ENCODE data around the gene SMS.

SMS gene

GRCh38 chrX:21985332-21985777 lies 44.8 kb downstream of the SMS start:
- peak; percentile 36 to 79 for DNase-seq

GRCh38 chrX:21986596-21986995 lies 46.1 kb downstream of the SMS start:
- DNase-seq: no peak

GRCh38 chrX:21989384-21989783 lies 48.9 kb downstream of the SMS start:
- peak; percentile 74 to 89 for DNase-seq

DNA sequence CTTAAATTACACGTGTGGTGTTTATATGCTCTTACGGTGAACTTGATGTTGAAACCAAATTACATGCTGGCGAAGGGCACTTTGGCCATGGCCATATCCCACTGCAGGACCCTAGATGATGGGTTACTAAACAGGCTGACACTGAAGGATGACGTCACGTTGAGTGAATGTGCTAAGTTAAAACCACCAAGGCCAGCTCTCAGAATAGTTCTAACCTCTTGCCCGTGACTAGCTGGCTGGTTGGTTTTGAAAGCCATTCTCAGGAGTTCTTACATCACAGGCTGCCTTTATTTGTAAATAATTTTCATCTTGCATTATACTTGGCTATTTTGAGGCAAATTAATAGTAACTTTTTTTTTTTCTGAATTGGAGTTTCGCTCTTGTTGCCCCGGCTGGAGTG lies 50.3 kb downstream of the SMS start:
- peak; percentile 61 to 73 for DNase-seq

- DNase-seq: no peak
Observed at GRCh38 chrX:21991504-21991903, 51.0 kb downstream of the SMS start.

DNA sequence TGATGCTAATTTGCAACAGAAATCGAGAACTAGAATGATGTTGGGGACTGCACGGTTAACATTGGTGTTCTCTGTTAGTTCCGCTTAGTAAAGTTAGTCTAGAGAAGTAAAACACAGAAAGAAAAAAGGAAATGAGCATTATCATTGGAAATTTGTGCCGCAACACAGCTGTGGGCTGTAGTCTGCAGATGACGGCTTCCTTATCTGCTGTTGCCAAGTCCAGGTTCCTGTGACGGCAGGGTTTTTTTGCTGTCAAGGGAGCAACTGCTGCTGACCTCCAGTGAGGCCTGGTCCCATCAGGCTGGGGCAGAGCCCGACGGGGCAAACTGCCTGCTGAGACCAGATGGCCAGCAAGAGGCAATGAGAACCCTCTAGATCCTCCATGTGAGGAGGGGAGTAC lies 52.8 kb downstream of the SMS start:
- DNase-seq: peak; percentile 71 to 77

GRCh38 chrX:21996872-21997455 lies 56.5 kb downstream of the SMS start:
- DNase-seq: peak; percentile 73 to 80

- no peak for DNase-seq
Observed at GRCh38 chrX:21998037-21998436, 57.5 kb downstream of the SMS start.

- no peak for DNase-seq
Observed at GRCh38 chrX:22004866-22005265, 64.4 kb downstream of the SMS start.

GRCh38 chrX:22012051-22012450 lies 71.5 kb downstream of the SMS start:
- DNase-seq: no peak

DNA sequence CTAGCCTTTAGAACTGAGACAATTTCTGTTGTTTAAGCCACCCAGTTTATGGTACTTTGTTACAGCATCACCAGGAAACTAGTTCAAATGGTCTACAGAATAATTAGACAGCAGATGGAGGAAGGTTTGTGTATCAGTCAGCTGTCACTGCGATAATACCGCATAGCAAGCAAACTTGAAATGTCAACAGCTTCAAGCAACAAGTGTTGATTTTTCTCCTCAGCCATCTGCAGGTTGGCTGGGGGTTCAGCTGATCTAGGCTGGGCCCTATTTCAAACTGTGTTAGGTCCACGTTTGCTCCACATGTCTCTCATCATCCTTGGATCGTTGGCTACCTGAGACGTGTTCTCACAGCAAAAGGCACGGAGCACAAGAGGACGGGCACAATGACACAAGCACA lies 72.4 kb downstream of the SMS start:
- no peak for DNase-seq

GRCh38 chrX:22015139-22015750 lies 74.7 kb downstream of the SMS start:
- no peak for DNase-seq

DNA sequence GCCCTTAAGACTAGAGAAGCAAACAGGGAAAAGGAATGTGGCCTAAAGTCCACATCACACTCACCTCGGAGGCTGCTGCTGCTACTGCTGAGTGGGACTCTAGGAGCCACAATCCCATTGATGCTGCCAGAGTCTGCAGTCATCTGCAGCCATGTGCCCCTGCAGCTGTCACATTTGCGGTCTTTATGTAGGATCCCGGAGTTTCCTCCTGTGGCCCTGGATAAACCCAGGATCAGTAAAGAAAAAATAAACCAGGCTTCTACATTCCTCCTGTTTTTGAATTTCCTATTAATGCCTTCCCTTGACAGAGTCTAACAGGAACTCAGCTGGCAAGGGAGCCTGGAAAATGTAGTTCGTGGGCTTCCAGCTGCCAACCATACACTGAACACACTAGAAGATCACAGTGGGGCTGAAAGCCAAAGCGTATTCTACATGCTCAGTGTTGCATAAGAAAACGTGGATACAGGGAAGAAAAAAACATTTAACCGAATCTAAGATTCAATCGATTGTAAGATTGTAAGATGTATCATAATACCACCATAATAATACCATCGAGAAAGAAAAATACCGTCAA lies 81.3 kb downstream of the SMS start:
- no peak for DNase-seq

DNA sequence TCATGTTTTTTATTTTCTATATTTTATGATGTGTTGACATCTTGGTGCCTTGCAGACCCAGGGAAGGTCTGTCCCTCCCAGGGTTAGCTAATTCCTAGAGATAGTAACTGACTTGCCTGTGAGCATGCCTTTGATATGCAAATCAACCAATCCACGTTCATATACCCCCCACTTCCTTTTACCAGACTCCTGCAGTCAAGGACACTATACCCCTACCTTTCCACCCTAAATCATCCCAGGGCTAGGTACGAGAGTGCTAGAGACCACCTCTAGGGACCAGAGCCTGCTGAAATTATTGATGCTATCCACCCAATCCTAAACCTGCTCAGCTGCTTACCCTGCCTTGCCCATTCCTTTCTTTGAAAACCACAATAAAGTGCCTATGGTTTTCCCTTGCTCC lies 84.1 kb downstream of the SMS start:
- no peak for DNase-seq

DNA sequence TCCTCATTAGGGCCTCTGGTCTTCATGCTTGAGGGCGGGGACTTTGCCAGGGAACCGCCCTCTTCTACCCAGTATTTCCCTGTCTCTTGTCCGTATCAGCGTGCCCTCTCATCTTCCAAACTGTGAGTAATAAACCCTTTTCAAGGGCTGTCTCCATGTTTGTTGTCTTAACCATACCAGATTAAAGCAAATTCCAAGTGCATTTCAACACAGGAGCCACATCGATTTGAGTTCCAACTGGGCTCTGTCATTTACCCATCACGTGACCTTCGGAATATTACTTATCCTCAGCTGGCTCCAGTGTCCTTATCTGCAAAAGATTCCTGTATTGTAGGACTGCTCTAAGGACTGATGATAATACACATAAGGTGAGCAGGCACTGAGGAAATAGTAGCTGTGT lies 85.2 kb downstream of the SMS start:
- DNase-seq: no peak

GRCh38 chrX:22026731-22027130 lies 86.2 kb downstream of the SMS start:
- DNase-seq: no peak

DNA sequence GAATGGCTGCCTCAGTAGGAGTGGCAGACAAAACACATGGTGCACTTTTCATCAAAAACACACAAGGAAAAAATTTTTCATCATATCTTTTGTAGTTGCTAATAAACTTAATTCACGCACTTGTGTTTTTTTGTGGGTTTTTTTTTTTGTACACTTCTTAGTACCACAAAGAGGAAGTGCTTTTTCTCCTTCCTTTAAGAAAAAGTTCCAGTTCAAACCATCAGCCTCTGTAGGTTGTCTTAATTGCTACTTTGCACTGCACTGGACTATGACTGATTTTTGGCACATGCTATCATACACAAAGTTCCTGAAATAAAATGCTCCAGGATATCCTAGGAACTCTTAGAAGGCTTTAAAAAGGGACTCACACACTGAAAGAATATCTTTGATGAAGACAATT lies 91.6 kb downstream of the SMS start, which contains the start of gene PHEX:
PHEX (plus strand) TSS at position 242 of the 400 bp plus-strand sequence. CDS start 681 bp downstream, outside the sequence.
- DNase-seq: no peak

DNA sequence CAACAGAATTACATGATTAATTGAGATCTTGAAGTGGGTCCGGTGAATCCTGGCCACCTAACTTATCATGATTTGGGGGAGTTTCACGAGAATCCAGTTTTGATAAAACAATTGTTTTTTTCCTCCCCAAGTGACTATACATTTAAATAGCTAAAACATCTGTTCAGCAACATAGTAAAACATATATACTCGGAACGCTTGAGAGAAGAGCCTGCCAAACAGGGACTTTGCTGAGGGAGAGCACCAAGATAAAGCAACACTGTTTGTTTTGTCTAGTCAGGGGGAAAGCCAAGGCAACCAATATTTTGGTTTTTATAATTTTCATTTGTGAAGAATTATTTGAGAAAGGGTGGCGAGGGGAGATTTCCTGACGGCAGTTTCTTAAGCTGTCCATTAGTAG lies 92.0 kb downstream of the SMS start:
- DNase-seq: no peak

GRCh38 chrX:22033818-22034217 lies 93.3 kb downstream of the SMS start:
- DNase-seq: no peak

DNA sequence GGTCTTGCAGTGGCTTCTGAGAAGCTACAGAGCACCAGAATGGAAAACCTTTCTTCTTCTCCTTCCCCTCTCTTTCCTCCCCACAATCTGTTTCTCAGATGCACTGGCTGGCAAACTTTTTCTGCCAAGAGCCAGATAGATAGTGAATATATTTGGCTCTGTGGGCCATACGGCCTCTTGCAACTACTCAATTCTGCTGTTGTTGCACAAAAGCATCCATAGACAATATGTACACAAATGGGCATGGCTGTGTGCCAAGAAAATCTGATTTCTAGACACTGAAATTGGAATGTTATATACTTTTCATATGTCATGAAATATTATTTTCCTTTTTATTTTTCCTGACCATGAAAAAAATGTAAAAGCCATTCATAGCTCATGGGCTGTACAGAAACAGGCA lies 94.7 kb downstream of the SMS start:
- DNase-seq: no peak

GRCh38 chrX:22037225-22037624 lies 96.7 kb downstream of the SMS start:
- no peak for DNase-seq

DNA sequence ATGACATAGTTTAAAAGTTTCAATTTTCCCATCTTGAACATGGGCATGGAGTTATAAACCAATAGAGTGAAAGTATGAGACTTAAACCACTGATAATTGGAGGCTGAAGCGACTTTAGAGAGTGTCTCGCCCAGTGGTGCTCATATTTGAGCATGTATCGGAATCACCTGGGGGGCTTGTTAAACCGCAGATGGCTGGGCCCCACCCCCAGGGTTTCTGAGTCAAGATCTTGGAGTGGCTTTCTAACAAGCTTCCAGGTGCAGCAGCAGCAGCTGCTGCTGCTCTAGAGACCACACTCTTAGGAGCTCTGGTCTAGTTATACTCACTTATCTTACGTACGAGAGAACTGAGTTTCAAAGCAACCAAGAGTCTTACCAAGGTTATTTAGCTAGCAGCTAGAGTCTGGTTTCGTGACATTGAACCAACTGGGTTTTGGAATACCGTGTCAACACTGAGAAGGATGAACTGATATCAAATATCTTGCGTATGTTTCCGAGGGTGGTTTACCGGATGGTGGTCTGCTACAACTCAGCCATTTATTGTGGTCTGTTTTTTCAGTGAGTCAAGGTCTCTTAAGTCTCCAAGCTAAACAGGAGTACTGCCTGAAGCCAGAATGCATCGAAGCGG lies 97.5 kb downstream of the SMS start:
- no peak for DNase-seq

GRCh38 chrX:22039541-22039940 lies 99.0 kb downstream of the SMS start:
- no peak for DNase-seq

- no peak for DNase-seq
Observed at GRCh38 chrX:22040184-22040583, 99.7 kb downstream of the SMS start.

Data from inflammatory macrophage treated with lipopolysaccharide for 1 hour (primary cell).